ENCODE results near the gene DNAJC3.

The DNAJC3 gene

DNA sequence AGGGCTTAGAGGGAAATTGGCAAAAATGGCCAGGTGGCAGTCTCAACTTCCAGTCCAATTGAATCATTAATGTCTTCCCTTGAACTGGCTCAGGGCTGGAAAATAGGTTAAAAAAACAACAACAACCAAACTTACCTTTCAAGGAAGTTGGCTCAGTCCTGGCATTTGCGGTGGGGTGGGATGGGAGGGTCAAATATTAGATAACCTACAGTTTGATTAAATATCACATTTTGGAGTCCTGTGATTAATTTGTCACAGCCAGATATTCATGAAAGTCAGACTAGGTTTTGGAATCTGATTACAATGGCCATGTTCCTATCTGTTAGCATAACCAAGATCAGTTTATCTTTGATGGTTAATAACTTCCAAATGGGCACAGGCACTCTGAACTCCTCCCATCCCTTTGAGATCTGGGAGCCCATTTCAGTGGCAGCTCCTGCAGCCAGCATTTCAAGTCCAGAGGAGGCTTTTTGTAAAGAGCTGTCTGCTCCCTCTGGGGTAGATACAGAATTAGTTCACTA lies 24.6 kb upstream of the DNAJC3 start:
- TF ChIP-seq, protein P1, sequence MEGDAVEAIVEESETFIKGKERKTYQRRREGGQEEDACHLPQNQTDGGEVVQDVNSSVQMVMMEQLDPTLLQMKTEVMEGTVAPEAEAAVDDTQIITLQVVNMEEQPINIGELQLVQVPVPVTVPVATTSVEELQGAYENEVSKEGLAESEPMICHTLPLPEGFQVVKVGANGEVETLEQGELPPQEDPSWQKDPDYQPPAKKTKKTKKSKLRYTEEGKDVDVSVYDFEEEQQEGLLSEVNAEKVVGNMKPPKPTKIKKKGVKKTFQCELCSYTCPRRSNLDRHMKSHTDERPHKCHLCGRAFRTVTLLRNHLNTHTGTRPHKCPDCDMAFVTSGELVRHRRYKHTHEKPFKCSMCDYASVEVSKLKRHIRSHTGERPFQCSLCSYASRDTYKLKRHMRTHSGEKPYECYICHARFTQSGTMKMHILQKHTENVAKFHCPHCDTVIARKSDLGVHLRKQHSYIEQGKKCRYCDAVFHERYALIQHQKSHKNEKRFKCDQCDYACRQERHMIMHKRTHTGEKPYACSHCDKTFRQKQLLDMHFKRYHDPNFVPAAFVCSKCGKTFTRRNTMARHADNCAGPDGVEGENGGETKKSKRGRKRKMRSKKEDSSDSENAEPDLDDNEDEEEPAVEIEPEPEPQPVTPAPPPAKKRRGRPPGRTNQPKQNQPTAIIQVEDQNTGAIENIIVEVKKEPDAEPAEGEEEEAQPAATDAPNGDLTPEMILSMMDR (IDR thresholded peaks at IDR 0.05), result no peak

GRCh38 chr13:95652821-95653220 lies 24.1 kb upstream of the DNAJC3 start:
- TF ChIP-seq, protein P1 (IDR thresholded peaks at IDR 0.05), result no peak

DNA sequence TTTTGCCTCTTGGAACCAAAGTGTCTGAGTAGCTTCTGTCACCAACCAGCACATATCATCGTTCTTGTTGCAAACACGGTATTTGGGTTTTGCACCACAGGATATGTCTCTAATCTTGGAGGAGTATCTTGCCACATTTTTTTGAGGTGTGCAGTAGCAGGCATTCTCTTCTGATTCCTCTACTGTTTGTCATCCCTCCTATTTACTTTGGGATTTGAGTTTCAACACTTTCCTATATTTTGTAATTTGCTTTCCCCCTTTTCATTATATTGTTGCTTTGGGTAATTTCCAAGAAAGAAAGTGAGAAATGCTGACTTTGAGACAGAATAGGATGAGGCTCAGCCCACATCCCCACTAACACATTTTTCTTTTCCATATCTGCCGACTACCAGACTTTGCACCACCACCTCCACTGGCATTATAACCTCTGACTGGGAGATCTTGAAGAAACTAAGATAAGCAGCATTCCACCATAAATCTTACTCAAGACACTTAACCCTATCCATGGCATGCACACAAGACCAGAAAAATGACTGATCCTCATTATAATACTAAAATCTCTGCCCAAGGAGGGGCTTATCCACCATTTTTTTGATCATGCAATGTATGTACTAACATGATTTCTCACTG lies 20.4 kb upstream of the DNAJC3 start:
- TF ChIP-seq, protein P1 (IDR thresholded peaks at IDR 0.05), result no peak

DNA sequence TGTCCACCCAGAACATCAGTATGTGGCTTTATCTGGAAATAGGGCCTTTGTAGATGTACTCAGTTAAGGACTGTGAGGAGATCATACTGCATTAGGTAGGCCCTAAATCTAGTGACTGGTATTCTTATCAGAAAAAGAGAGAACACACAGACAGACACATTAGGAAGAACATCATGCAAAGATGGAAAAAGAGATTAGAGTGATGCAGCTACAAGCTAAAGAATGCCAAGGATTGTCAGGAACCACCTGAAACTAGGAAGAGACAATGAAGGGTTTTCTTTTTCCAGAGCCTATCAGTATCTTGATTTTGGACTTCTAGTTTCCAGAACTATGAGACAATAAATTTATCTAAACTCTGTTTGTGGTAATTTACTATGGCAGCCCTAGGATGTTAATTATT lies 17.4 kb upstream of the DNAJC3 start:
- TF ChIP-seq, protein P1 (IDR thresholded peaks at IDR 0.05), result no peak

DNA sequence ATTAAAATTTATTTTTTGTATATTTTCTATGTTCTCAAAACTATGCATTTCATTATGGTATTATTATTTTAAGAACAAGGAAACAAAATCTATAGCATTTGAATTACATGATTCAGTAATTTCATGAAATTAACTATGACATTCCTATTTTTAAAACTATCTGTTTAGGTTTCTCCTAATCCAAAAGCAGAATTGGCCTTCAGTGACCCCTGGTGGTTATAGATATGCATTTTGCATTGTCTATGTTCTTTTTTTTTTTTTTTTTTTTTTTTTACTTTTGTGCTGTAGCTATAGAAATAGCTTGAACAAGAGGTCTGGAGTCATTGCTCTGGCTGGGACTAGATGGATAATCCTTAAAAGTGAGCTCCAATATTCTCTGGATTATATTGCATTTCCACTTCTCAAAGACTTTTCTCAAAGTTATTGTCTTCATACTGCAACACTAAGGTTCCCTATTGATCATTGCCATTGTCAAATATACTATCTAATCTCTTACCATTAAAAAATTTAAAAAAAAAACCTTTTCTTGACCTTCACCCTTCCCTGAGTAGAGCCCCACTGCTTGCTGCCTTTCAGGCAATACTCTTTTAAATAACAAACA lies 15.9 kb upstream of the DNAJC3 start:
- TF ChIP-seq, protein P1 (IDR thresholded peaks at IDR 0.05), result peak; percentile 57

- TF ChIP-seq, protein P1 (IDR thresholded peaks at IDR 0.05), result no peak
Observed at GRCh38 chr13:95671597-95671996, 5.3 kb upstream of the DNAJC3 start.

DNA sequence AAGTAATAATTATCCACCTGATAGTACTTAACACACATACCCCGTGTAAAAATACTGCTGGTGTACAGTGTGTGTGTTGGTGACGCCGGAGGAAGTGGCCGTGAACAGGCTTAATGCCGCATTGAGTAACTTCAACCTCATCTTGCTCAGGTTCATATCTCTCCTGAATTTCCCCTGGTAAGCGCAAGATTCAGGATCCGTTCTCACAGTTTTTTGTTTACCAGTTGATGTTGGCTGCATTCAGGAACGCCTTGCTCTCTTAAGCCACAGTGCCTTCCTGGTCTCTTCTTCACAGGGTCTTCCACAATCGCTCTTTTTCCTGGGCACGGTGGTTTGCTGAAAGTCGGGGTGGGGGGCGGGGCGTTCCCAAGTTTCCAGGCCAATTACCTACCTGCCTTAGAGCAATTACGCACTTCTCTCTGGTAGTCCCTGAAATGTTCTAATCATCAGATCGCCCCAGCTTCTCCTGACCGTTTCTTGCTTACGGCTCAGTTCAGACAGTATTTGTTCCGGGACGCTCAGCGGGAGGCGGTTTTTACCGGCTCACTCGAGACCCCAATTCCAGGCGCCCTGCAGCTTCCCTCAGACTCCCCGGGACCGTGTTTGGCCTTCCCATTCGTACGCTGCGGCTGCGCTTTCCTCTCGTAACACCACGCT lies 706 bp upstream of the DNAJC3 start:
- TF ChIP-seq, protein P1 (IDR thresholded peaks at IDR 0.05), result no peak
